Astrocyte (in vitro differentiated cells and primary cell): ENCODE measurements around the gene TRIM73. TPM values are rescaled to one million over a fixed set of nuclear protein-coding genes. Genes with fewer than 3 reads are reported as not detected.
"Not testable (repeated sequence)": the region's sequence is repeated elsewhere in the genome, so short reads cannot be mapped to it uniquely, and the experiment has no call there.

ENCODE experiments used
- DNase-seq: peaks from one replicate; pipeline ENCODE4 v3.0.0-alpha.2; 2010; ENCODE audit warnings: low read depth
- FAIRE-seq: peaks from 2 replicates; lab custom pipeline; 2011; peaks lifted over from hg19 to GRCh38; lab: Jason Lieb, UNC
- H2AFZ ChIP-seq: 2 replicates; pipeline ENCODE4 v1.6.0; 2012; ENCODE audit warnings: low read depth, low read length, inconsistent platforms
- H3K27ac ChIP-seq: 2 replicates; pipeline ENCODE4 v1.5.1; 2011; ENCODE audit warnings: low read depth, low read length, inconsistent platforms
- H3K27me3 ChIP-seq: 2 replicates; pipeline ENCODE4 v1.6.0; 2011; ENCODE audit warnings: low read length, inconsistent platforms; ENCODE audit not compliant: insufficient read depth
- H3K36me3 ChIP-seq: 2 replicates; pipeline ENCODE4 v1.5.1; 2011; ENCODE audit warnings: low read length, inconsistent platforms; ENCODE audit not compliant: insufficient read depth
- H3K4me1 ChIP-seq: 2 replicates; pipeline ENCODE4 v1.5.1; 2011; ENCODE audit warnings: low read length, inconsistent platforms; ENCODE audit not compliant: insufficient read depth
- H3K4me2 ChIP-seq: 2 replicates; pipeline ENCODE4 v1.6.0; 2012; ENCODE audit warnings: low read length, inconsistent platforms
- H3K4me3 ChIP-seq: 2 replicates; pipeline ENCODE4 v1.5.1; 2011; ENCODE audit warnings: low read depth, mild to moderate bottlenecking, low read length, inconsistent platforms; ENCODE audit not compliant: insufficient read depth
- H3K79me2 ChIP-seq: 2 replicates; pipeline ENCODE4 v1.6.0; 2012; ENCODE audit warnings: mild to moderate bottlenecking, low read length, inconsistent platforms; ENCODE audit not compliant: insufficient read depth
- H3K9ac ChIP-seq: 2 replicates; pipeline ENCODE4 v1.6.0; 2012; ENCODE audit warnings: mild to moderate bottlenecking, low read length, inconsistent platforms
- H3K9me3 ChIP-seq: 2 replicates; pipeline ENCODE4 v1.5.1; 2012; ENCODE audit warnings: low read depth, mild to moderate bottlenecking, low read length, inconsistent platforms; ENCODE audit not compliant: insufficient read depth
- H4K20me1 ChIP-seq: 2 replicates; pipeline ENCODE4 v1.6.0; 2012; ENCODE audit warnings: low read length, inconsistent platforms; ENCODE audit not compliant: insufficient read depth
- H3K27ac Mint-ChIP-seq: one replicate; pipeline ENCODE4 v1.8.0; 2021; ENCODE audit warnings: mild to moderate bottlenecking, mixed read lengths; ENCODE audit not compliant: unreplicated experiment
- H3K27me3 Mint-ChIP-seq: one replicate; pipeline ENCODE4 v1.8.0; 2021; ENCODE audit warnings: low read depth, mixed read lengths; ENCODE audit not compliant: unreplicated experiment
- H3K36me3 Mint-ChIP-seq: one replicate; pipeline ENCODE4 v1.8.0; 2021; ENCODE audit warnings: low read depth, mixed read lengths; ENCODE audit not compliant: unreplicated experiment
- H3K4me1 Mint-ChIP-seq: one replicate; pipeline ENCODE4 v1.8.0; 2021; ENCODE audit warnings: low read depth, mixed read lengths; ENCODE audit not compliant: unreplicated experiment
- H3K4me3 Mint-ChIP-seq: one replicate; pipeline ENCODE4 v1.8.0; 2021; ENCODE audit warnings: mild to moderate bottlenecking, moderate library complexity, mixed read lengths; ENCODE audit not compliant: unreplicated experiment
- H3K9me3 Mint-ChIP-seq: one replicate; pipeline ENCODE4 v1.8.0; 2021; ENCODE audit warnings: mild to moderate bottlenecking, mixed read lengths; ENCODE audit not compliant: unreplicated experiment
- total RNA-seq: library from RNA; stranded (reverse); gene quantifications from 2 replicates; pipeline ENCODE4 v1.2.1, GENCODE V29; 2021

The TRIM73 gene
- total RNA-seq, 1 donor from 2014 or later, result 6.9 TPM

DNA sequence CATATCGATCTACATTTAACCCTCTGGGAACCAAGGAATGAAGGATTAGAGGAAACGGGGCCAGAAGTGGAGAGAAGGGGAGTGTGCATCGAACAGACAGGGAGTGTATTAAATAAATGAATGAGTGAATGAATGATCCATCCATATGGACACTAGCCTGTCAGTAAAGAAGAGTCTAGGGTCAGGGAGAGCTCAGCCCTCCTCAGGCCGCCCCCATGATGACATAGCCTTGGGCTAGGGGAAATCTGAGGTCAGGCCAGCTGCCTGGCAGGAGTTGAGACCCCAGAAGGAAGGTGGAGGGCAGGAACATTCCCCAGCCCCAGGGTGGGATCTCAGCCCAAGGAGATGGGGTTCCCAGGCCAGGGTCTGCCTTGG, 21.3 kb upstream of the TRIM73 start:
- not testable (repeated sequence) for H4K20me1 ChIP-seq, H3K4me1 ChIP-seq, H3K27me3 ChIP-seq, H3K4me3 Mint-ChIP-seq, DNase-seq, H3K27ac Mint-ChIP-seq, H3K9ac ChIP-seq, H3K9me3 Mint-ChIP-seq, H3K9me3 ChIP-seq, H3K36me3 ChIP-seq, H3K27me3 Mint-ChIP-seq, H3K27ac ChIP-seq, H2AFZ ChIP-seq, FAIRE-seq, H3K36me3 Mint-ChIP-seq, H3K4me2 ChIP-seq, H3K79me2 ChIP-seq, H3K4me3 ChIP-seq, H3K4me1 Mint-ChIP-seq

DNA sequence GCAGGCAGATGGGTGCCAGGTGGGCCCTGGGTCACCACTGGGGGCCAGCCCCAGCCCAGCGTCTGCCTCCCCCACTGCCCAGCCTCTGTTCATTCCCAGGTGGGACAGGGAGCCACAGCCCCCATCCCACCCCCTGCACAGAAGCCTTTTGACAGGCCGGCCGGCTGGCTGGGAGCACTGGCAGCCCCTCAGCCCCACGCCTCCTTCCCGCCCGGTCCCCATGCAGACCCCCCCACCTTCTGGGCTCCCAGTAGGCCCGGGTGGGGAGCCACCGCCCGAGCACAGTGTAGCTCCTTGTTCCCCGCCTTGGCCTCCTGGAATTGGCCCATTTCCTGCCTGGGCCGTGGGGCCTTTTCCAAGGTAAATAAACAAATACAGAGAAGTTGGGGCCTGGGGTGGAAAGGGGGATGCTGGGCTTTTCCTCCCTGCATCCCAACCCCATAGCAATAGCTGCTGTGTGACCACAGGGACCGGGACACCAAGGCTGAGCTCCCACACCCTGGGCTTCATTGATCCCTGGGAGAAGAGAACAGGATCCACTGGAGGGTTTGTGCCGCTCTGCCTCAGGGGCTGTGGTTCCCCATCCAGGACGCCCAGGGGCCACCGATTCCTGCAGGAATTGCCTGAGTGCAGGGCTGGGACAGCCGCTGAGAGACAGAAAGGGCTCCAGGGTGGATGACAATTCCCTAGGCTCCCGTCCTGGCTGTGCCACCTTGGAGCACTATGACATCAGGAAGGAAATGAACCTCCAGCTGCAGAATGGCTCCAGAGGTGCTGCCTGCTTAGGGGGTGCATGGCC, 20.7 kb upstream of the TRIM73 start:
- H3K36me3 ChIP-seq, H3K79me2 ChIP-seq, H3K4me1 Mint-ChIP-seq, FAIRE-seq, H3K36me3 Mint-ChIP-seq, H3K4me2 ChIP-seq, H3K9me3 Mint-ChIP-seq, H3K27ac ChIP-seq, H3K9ac ChIP-seq, H3K4me3 ChIP-seq, H3K27me3 Mint-ChIP-seq, H3K4me3 Mint-ChIP-seq, DNase-seq, H3K9me3 ChIP-seq, H4K20me1 ChIP-seq, H3K27ac Mint-ChIP-seq, H2AFZ ChIP-seq, H3K27me3 ChIP-seq, H3K4me1 ChIP-seq: not testable (repeated sequence)

DNA sequence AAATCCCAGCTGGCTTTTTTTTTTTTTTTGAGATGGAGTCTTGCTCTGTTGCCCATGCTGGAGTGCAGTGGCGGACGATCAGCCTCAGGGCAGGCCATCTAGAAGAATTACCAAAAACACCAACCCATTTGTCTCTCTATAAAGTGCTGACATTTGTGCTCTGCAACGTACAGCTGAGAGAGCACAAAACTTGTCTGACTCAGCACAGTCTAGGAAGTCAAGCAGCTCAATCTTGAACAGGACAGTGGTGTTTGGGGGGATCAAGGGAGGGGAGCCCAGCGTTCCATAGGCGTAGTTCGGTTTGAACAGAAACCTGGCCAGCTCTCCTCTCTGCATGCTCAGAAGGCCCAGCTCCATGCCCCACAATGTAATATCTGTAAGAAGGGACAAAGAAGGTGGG, 2.2 kb upstream of the TRIM73 start:
- H3K4me3 ChIP-seq, FAIRE-seq, H3K4me3 Mint-ChIP-seq, H3K79me2 ChIP-seq, H3K9me3 Mint-ChIP-seq, H3K27me3 Mint-ChIP-seq, H3K27ac ChIP-seq, H3K4me1 Mint-ChIP-seq, H3K4me2 ChIP-seq, DNase-seq, H3K9me3 ChIP-seq, H4K20me1 ChIP-seq, H3K36me3 ChIP-seq, H3K27me3 ChIP-seq, H3K27ac Mint-ChIP-seq, H3K9ac ChIP-seq, H2AFZ ChIP-seq, H3K4me1 ChIP-seq, H3K36me3 Mint-ChIP-seq: not testable (repeated sequence)

DNA sequence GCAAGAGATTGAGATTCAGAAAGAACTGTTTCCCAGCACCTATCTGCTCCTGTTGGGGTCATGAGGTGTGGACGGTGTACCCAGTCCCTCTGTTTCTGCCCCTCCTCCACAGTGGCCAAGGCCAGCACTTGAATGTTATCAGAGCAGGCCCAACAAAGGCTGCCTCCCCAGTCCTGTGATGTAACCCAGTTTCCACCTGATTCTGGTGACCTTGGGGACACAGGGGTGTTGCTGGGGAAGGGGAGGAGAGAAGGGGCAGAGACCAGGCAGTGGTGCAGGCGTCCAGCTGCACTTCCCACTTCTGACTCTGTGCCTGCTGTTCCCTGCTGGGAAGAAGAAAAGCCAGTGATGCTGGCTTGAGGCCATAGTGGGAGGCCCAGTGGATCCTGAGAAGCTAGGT, 2.4 kb downstream of the TRIM73 start:
- not testable (repeated sequence) for H3K36me3 Mint-ChIP-seq, H3K4me1 Mint-ChIP-seq, FAIRE-seq, H3K27ac ChIP-seq, H3K4me3 ChIP-seq, H3K79me2 ChIP-seq, H2AFZ ChIP-seq, H3K4me2 ChIP-seq, H3K27me3 ChIP-seq, H3K27me3 Mint-ChIP-seq, H3K9me3 Mint-ChIP-seq, H3K9me3 ChIP-seq, H4K20me1 ChIP-seq, H3K27ac Mint-ChIP-seq, H3K4me1 ChIP-seq, H3K4me3 Mint-ChIP-seq, DNase-seq, H3K36me3 ChIP-seq, H3K9ac ChIP-seq

DNA sequence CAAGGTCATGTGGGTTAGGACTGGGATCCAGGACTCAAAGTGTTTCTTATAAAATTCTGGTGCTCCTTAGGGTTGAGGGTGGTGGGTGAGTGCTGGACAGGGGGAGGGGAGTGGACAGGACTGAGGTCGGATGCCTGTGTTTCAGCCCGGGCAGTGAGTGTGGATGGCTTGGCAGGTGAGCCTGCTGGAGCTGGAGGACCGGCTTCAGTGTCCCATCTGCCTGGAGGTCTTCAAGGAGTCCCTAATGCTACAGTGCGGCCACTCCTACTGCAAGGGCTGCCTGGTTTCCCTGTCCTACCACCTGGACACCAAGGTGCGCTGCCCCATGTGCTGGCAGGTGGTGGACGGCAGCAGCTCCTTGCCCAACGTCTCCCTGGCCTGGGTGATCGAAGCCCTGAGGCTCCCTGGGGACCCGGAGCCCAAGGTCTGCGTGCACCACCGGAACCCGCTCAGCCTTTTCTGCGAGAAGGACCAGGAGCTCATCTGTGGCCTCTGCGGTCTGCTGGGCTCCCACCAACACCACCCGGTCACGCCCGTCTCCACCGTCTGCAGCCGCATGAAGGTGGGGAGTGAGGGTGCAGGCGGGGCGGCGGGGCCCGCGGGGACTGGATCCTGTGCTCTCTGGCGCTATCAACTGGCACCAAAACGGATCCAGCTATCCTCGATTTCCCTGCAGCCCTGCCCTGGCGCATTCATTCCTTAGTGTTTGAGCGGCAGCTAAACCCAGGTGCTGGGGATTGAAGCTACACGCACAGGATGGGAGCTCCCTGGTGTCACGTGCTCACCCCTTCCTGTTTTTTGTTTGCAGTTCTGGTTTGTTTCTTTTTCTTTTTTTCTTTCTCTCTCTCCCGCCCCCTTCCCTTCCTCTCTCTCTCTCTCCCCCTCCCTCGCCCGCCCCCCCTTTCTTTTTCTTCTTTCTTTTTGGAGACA, 3.6 kb downstream of the TRIM73 start:
- H3K9me3 Mint-ChIP-seq, H3K36me3 Mint-ChIP-seq, H3K4me2 ChIP-seq: not testable (repeated sequence)

More for the DNA sequence above, 3.6 kb downstream of the TRIM73 start:
- not testable (repeated sequence) for FAIRE-seq, H3K4me1 Mint-ChIP-seq, H3K9me3 ChIP-seq, H3K36me3 ChIP-seq, H3K27me3 ChIP-seq, H3K27me3 Mint-ChIP-seq, H3K4me3 Mint-ChIP-seq, H3K9ac ChIP-seq, H4K20me1 ChIP-seq, H3K4me1 ChIP-seq, H2AFZ ChIP-seq, H3K27ac Mint-ChIP-seq, H3K4me3 ChIP-seq, H3K27ac ChIP-seq, DNase-seq, H3K79me2 ChIP-seq
